MG63 (cell line): ENCODE data around the gene ARHGAP27. TPM values are rescaled to one million over a fixed set of nuclear protein-coding genes. Genes with fewer than 3 reads are reported as not detected.

Experiments
- DNase-seq: peaks from one replicate; pipeline ENCODE4 v3.0.0-alpha.2; 2020
- H3K27me3 ChIP-seq: fragments of 250-450 bp; sonication (Bioruptor Pico); 2 replicates; pipeline ENCODE4 v1.5.1; 2020; ENCODE audit warnings: mild to moderate bottlenecking, moderate library complexity
- H3K36me3 ChIP-seq: fragments of 250-450 bp; sonication (Bioruptor Pico); 2 replicates; pipeline ENCODE4 v1.5.1; 2020; ENCODE audit warnings: mild to moderate bottlenecking, moderate library complexity
- H3K4me3 ChIP-seq: fragments of 250-450 bp; sonication (Bioruptor Pico); 2 replicates; pipeline ENCODE4 v1.5.1; 2020; ENCODE audit warnings: mild to moderate bottlenecking, moderate library complexity
- H3K9me3 ChIP-seq: fragments of 250-450 bp; sonication (Bioruptor Pico); 2 replicates; pipeline ENCODE4 v1.5.1; 2020; ENCODE audit warnings: mild to moderate bottlenecking, moderate library complexity
- total RNA-seq: library from RNA; depleted of rRNA; stranded (reverse); fragments of >200 nt; shearing (Covaris generic); gene quantifications from 2 replicates; pipeline ENCODE4 v1.2.3, GENCODE V29; 2014; ENCODE audit warnings: low replicate concordance

The ARHGAP27 gene
- total RNA-seq, 1 experiment from 2014 or later, result 1.5 TPM

DNA sequence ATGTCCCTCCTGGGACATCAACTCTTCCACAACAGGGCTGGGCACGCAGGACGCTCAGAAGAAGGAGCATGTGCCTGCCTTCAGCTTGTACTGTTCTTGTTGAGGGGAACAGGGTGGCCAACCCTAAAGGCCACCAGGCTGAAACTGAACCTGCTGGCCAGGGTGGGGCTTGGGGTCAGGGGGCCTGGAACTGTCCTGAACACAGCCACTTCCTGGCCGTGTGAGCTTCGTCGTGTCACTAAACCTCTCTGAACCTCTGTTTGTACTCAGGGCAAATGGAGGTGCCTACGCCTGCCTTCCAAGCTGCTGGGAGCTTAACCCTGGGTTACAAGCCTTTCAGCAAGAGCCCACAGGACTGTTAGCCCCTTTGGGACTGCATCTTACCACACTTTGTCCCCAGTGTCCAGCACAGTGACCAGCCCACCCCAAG is 6.7 kb downstream of the ARHGAP27 start:
- H3K9me3 ChIP-seq, result no peaks in the 10 kb centered on the region
- H3K36me3 ChIP-seq, result no peaks in the 10 kb centered on the region
- DNase-seq, result no peak

DNA sequence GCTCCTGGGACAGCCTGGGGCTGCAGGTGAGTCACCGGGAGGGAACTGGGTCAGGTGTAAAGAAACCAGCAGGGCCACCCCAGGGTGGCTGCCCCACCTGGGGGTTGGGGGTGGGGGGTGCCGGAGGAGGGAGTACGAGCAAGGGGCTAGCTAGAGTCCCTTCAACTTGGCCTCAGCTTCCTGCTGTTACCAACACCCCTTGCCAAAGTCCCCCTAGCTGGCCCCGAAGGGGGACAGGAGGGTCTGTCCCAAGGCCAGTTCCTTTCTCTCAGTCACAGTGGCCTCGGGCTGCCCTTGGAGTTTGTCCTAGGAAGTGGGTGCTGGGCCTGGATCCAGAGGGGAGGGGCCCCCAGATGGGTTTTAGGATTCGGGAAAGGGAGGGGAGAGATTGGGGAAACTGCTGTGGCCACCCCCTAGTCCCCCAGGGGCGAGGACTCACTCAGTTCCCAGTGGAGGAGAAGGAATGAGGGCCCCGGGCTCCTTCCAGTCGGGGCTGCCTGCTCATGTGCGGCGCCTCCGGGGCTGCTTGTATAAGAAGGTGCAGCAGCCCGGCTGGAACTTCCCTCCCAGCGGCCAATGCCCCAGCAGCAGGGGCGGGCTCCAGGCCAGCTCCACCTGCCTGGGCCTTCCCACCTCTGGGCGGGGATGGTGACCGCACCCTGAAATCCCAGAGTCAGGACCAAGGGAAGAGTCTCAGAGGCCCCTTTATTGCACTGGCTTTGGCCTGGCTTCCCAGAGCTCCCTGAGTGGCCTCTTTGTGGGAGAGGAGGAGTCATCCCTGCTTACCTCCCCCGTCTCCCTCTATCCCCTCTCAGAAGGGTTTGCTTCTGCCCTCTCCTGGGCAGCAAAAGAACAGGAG is 7.3 kb downstream of the ARHGAP27 start:
- Histone ChIP-seq H3K36me3 (no peaks in the 10 kb centered on the region), H3K9me3 (no peaks in the 10 kb centered on the region), H3K27me3 (no peaks in the 10 kb centered on the region; the same call in 1 of the 2 replicates), H3K4me3 (no peak overlapping the region)
- peak; percentile 52 for DNase-seq

More for the DNA sequence above, 6.7 kb downstream of the ARHGAP27 start:
- no peaks in the 10 kb centered on the region; the same call in 1 of the 2 replicates for H3K27me3 ChIP-seq
- H3K4me3 ChIP-seq, result no peak overlapping the region

- H3K27me3 ChIP-seq, result peaks cover under 1% of the 10 kb centered on the region
- no peak for DNase-seq
- no peak overlapping the region for H3K4me3 ChIP-seq
- no peaks in the 10 kb centered on the region for H3K36me3 ChIP-seq
- H3K9me3 ChIP-seq, result no peaks in the 10 kb centered on the region
These were observed 7.9 kb downstream of the ARHGAP27 start for GRCh38 chr17:45424769-45425124.

GRCh38 chr17:45423975-45424335 is 8.7 kb downstream of the ARHGAP27 start:
- Histone ChIP-seq H3K36me3 (no peaks in the 10 kb centered on the region), H3K4me3 (no peak overlapping the region), H3K27me3 (peaks cover 2% of the 10 kb centered on the region), H3K9me3 (no peaks in the 10 kb centered on the region)
- no peak for DNase-seq

GRCh38 chr17:45423304-45423974 is 9.2 kb downstream of the ARHGAP27 start:
- H3K36me3 ChIP-seq, result no peaks in the 10 kb centered on the region
- no peak for DNase-seq
- no peaks in the 10 kb centered on the region for H3K9me3 ChIP-seq
- no peak overlapping the region for H3K4me3 ChIP-seq
- peaks cover 2% of the 10 kb centered on the region; the same call in 1 of the 2 replicates for H3K27me3 ChIP-seq

DNA sequence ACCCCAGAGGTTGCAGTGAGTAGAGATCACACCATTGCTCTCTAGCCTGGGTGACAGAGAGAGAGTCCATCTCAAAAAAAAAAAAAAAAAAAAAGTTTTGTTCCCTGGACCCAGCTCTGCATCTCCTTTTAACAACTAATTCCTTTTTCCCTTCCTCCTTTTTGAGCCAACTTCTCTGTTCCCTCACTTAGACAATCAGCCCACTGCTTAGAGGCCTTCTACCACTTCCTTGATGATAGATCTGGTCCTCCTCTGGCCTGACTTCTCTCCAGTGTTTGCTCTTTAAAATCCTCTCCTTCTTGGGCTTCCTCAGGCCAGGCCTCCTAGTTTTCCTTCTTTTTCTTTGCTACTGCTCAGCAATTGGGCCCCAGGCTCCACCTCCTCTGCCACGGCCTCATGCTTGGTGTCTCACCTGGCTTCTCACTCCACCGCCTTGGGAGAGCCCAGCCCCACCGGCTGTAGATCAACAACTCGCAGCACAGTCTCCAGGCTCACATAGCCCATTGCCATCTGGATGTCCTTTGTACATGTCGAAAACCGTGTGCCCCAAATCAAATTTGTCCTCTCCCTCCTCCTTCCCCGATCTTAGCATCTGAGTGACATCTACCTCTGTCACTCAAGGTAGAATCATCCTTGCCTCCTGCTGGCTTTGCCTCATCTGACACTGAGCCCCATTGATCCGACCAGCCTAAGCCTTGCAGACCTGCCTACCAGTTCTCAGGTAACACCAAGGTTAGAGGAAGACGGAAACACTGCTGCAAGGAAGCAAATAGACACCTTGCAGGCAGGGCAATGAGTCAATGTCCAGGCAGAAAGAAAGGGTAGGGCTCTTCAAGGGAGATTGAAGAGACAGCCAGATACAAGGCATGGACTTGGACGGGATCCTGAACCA is 17.4 kb downstream of the ARHGAP27 start:
- Histone ChIP-seq H3K4me3 (no peak overlapping the region), H3K36me3 (no peaks in the 10 kb centered on the region), H3K9me3 (no peaks in the 10 kb centered on the region), H3K27me3 (peaks cover 2% of the 10 kb centered on the region; the same call in 1 of the 2 replicates)
- no peak for DNase-seq

GRCh38 chr17:45413498-45413923 is 19.2 kb downstream of the ARHGAP27 start:
- Histone ChIP-seq H3K27me3 (no peaks in the 10 kb centered on the region), H3K36me3 (no peaks in the 10 kb centered on the region), H3K9me3 (no peaks in the 10 kb centered on the region), H3K4me3 (no peak overlapping the region)
- DNase-seq, result no peak

DNA sequence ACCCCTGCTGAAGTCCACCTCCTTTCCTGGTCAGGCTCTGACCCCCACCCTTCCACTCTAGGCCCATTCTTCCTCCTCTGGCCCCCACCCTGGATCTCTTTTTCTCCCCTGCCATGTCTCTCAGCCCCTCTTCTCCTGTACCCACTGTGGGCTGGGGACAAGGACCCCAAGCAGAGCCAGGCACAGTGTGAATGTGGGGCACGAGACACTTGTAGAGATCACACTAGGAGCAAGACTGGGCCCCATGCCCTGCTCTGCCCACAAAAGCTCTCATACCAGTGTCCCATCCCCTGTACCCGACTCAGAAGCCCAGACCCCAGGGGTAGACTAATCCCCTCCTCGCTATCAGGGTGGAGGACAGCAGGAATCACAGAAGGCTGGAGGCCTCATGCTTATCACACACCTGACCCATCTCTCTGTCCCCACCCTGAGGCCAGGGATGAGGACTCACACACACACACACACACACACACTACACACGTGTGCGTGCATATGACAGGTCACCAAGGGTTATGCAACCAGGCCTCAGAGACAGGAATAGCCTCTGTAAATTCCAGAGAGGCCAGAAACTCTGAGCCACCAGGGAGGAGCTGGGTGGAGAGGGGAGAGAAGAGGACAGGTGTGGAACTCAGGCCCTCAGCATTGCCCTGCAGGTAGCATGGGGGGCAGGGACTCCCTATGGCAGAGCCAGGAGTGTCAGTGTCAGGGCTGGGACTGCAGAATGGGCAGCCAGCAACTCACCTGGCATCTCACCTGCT is 21.1 kb downstream of the ARHGAP27 start:
- H3K9me3 ChIP-seq, result no peaks in the 10 kb centered on the region
- no peak overlapping the region for H3K4me3 ChIP-seq
- H3K27me3 ChIP-seq, result no peaks in the 10 kb centered on the region
- no peaks in the 10 kb centered on the region for H3K36me3 ChIP-seq
- no peak for DNase-seq

DNA sequence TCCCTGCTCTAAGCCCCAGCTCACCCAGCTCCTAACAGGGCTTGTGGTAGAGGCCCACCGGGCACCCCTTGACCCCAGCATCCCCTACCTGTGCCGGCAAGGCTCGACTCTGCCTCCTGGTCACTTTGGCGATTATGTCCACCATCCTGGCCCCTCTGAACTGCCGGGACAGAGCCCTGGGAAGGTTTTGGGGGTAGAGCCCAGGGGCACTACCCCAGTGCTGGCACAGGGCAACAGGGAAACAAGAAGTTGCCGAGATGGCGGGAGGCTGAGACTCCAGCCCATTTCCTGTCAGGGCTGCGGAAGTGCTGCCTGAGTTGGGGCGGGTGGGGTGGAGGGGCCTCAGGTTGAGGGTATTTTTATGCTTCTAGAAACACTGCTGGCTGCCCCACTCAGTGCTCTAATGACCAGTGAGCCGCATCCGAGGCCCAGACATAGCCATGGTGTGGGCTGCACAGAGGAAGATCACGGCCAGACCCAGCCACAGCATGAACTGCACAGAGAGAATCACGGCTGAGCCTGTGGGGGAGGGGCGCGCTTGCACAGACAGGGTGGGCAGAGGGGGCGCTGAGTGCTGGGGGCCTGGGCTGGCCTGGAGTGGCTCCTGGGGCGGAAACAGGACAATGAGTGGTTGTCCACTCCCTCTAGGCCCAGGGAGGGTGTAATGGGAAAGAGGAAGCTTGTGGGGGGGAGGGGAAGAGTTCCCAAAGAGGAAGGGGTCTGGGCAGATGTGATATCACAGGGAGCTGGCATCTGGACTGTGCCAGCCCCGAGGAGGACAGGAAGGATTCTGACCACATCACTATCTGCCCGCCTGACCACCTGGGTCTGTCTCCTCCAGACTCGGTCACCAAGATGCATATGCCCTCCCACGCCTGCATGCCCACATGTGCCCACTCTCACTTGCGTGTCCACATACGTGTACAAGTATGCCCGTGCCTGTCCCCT is 22.3 kb downstream of the ARHGAP27 start:
- H3K4me3 ChIP-seq, result no peak overlapping the region
- no peaks in the 10 kb centered on the region for H3K36me3 ChIP-seq
- no peaks in the 10 kb centered on the region for H3K9me3 ChIP-seq
- no peaks in the 10 kb centered on the region for H3K27me3 ChIP-seq
- DNase-seq, result no peak

DNA sequence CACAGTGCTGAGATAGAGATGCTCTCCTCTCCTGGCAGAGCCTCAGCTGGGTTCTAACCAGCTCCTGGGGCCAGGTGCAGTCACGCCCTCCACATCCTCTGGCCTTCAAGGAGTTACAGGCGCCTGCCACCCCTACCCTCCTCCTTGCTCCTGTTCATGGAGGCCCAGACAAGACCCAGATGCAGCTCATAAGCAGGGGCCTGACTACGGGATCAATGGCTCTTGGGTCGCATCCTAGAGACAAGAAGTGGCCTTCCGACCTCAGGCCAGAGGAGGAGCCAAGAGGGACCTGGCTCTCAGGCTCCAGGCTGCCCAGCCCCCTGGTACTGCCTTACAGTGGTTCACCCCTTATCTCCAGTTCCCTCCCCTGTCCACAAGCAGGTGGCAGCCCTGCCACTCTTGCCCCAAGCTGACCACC is 23.0 kb downstream of the ARHGAP27 start:
- no peaks in the 10 kb centered on the region for H3K9me3 ChIP-seq
- no peak for DNase-seq
- no peaks in the 10 kb centered on the region for H3K36me3 ChIP-seq
- no peaks in the 10 kb centered on the region for H3K27me3 ChIP-seq
- no peak overlapping the region for H3K4me3 ChIP-seq

DNA sequence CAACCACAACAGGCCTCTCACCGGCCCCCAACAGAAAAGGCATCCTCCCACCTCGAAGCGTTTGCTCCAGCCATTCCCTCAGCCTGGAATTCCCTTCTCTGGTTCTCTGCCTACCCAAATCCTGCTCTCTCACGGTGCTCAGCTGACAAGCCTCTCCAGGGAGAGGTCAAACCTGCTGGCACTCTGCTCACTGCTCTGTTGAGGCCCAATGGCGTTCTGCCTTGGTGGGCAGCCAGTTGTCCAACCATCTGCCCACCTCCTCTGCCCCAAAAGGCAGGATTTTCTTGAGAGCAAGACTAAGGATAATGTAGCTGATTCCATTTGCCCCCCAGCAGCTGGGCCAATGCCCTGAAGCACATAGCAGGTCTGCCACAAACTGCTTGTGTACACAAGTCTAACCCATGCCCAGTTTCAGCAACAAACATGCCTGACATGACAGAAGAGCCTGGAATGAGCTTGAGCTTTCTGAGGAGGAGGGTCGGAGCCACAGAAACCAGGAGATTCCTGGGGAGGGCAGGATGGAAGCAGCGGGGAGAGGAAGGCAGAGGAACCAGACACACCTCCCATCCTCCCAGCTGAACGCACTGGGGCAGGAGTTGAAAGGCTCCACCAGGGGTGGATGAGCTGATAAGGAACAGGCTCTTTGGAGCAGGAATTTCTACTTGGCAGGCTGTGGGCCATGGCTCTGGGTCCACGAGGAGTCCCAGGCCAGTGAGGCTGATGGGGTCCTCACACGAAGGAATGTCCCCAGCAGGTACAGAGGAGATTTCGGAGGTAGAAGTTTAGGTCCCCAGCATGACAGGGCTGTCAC is 23.9 kb downstream of the ARHGAP27 start:
- DNase-seq, result no peak
- Histone ChIP-seq H3K27me3 (no peaks in the 10 kb centered on the region), H3K9me3 (no peaks in the 10 kb centered on the region), H3K4me3 (no peak overlapping the region), H3K36me3 (no peaks in the 10 kb centered on the region)

DNA sequence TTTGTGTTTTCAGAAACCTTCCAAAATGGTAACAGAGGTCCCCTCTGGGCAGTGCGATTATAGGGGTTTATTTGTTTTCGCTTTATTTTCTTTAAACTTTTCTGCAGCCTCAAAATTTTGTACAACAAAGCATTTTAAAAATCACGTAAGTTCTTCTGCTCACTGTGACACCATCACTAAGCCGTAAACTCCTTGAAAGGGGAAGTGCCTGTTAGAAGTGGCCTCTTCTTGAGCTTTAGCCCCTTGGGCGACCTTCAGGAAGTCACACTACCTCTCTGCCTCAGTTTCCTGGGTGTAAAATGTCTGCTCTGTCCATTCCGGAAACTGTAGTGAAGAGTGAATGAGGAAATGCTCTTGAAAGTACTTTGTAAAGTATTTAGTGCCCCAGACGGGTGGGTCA is 26.6 kb downstream of the ARHGAP27 start:
- Histone ChIP-seq H3K9me3 (no peaks in the 10 kb centered on the region), H3K27me3 (no peaks in the 10 kb centered on the region), H3K36me3 (no peaks in the 10 kb centered on the region), H3K4me3 (no peak overlapping the region)
- no peak for DNase-seq

- DNase-seq, result no peak
- Histone ChIP-seq H3K9me3 (no peaks in the 10 kb centered on the region), H3K4me3 (no peak overlapping the region), H3K27me3 (no peaks in the 10 kb centered on the region), H3K36me3 (no peaks in the 10 kb centered on the region)
These were observed 27.2 kb downstream of the ARHGAP27 start for GRCh38 chr17:45405250-45406086.

- Histone ChIP-seq H3K27me3 (no peaks in the 10 kb centered on the region), H3K9me3 (no peaks in the 10 kb centered on the region), H3K36me3 (no peaks in the 10 kb centered on the region), H3K4me3 (no peak overlapping the region)
- no peak for DNase-seq
These were observed 27.8 kb downstream of the ARHGAP27 start for GRCh38 chr17:45404870-45405249.
